H1 (cell line): ENCODE results near the gene POLR3H. TPM values are rescaled to one million over a fixed set of nuclear protein-coding genes. Genes with fewer than 3 reads are reported as not detected.

Source experiments
- CTCF ChIA-PET: fragments of 300-600 bp; sonication (Branson Sonifier 250); formaldehyde crosslinking; loops from one replicate; lab custom pipeline; 2021; ENCODE audit not compliant: partially characterized antibody; lab: Charles Lee
- POLR2A ChIA-PET: fragments of 300-600 bp; sonication (Branson Sonifier 250); formaldehyde crosslinking; loops from one replicate; lab custom pipeline; 2021; ENCODE audit warnings: inconsistent platforms; ENCODE audit not compliant: partially characterized antibody; lab: Charles Lee
- DNase-seq, 2 experiments: peaks; one replicate each; pipeline versions ENCODE4 v3.0.0 to v3.0.0-alpha.2; 2010 to 2022; ENCODE audit warnings: low spot score in 2 of 2, low read depth in 1 of 2, mixed read lengths in 1 of 2
- FAIRE-seq: peaks from 2 replicates; lab custom pipeline; 2011; peaks lifted over from hg19 to GRCh38; lab: Jason Lieb, UNC
- H2AFZ ChIP-seq: 2 replicates; pipeline ENCODE4 v1.8.1; 2012; ENCODE audit warnings: low read length, inconsistent platforms
- H2AK5ac ChIP-seq: 2 replicates; pipeline ENCODE4 v1.6.1; 2013; ENCODE audit warnings: low read depth, low read length
- H2BK120ac ChIP-seq: replicated peaks from 2 replicates; pipeline ENCODE3; 2013; ENCODE audit warnings: low read depth, low read length, inconsistent platforms
- H2BK12ac ChIP-seq: 2 replicates; pipeline ENCODE4 v1.6.1; 2013; ENCODE audit warnings: low read depth, low read length
- H2BK15ac ChIP-seq: 2 replicates; pipeline ENCODE4 v1.6.1; 2013; ENCODE audit warnings: low read length
- H2BK20ac ChIP-seq: 2 replicates; pipeline ENCODE4 v1.6.1; 2013; ENCODE audit warnings: low read length
- H2BK5ac ChIP-seq: 2 replicates; pipeline ENCODE4 v1.6.1; 2013; ENCODE audit warnings: low read depth, low read length
- H3K14ac ChIP-seq: 2 replicates; pipeline ENCODE4 v1.6.1; 2013; ENCODE audit warnings: inconsistent platforms; ENCODE audit not compliant: insufficient read length
- H3K18ac ChIP-seq: 2 replicates; pipeline ENCODE4 v1.6.1; 2013; ENCODE audit warnings: low read length; ENCODE audit errors: extremely low read depth
- H3K23ac ChIP-seq: 2 replicates; pipeline ENCODE4 v1.6.1; 2013; ENCODE audit warnings: inconsistent platforms; ENCODE audit not compliant: insufficient read length
- H3K23me2 ChIP-seq: 2 replicates; pipeline ENCODE4 v1.6.1; 2013; ENCODE audit warnings: low read depth, low read length
- H3K27ac ChIP-seq: 2 replicates; pipeline ENCODE4 v1.6.1; 2011; ENCODE audit warnings: low read depth, low read length, inconsistent platforms
- H3K27me3 ChIP-seq, 4 experiments: replicated peaks in 1 of 4; 1 replicate in 1 of 4; 2 replicates in 3 of 4; pipeline versions ENCODE4 v1.6.1 to v1.8.1; 2011 to 2013; ENCODE audit warnings: low read length in 3 of 4, mild to moderate bottlenecking in 3 of 4, inconsistent platforms in 2 of 4, mixed read lengths in 2 of 4, moderate library complexity in 1 of 4; ENCODE audit not compliant: control insufficient read depth in 3 of 4, insufficient read depth in 3 of 4; ENCODE audit errors: extremely low read depth in 1 of 4
- H3K36me3 ChIP-seq, 4 experiments: 2 replicates each; pipeline versions ENCODE4 v1.6.1 to v1.8.1; 2011 to 2013; ENCODE audit warnings: mild to moderate bottlenecking in 4 of 4, low read length in 3 of 4, moderate library complexity in 2 of 4, control low read depth in 1 of 4, inconsistent platforms in 1 of 4; ENCODE audit not compliant: insufficient read depth in 4 of 4, control insufficient read depth in 2 of 4
- H3K4ac ChIP-seq: replicated peaks from 2 replicates; pipeline ENCODE3; 2013; ENCODE audit warnings: low read length, low read depth, mixed read lengths, inconsistent platforms; ENCODE audit not compliant: insufficient read length
- H3K4me1 ChIP-seq, 4 experiments: replicated peaks in 1 of 4; 1 replicate in 1 of 4; 2 replicates in 3 of 4; pipeline versions ENCODE4 v1.6.1 to v1.8.1; 2011 to 2013; ENCODE audit warnings: low read length in 3 of 4, inconsistent platforms in 2 of 4, mixed read lengths in 1 of 4; ENCODE audit not compliant: insufficient read depth in 4 of 4, control insufficient read depth in 3 of 4
- H3K4me2 ChIP-seq, 2 experiments: 2 replicates each; pipeline versions ENCODE4 v1.6.1 to v1.8.1; 2011 to 2013; ENCODE audit warnings: low read depth in 2 of 2, low read length in 2 of 2, control low read depth in 1 of 2, inconsistent platforms in 1 of 2, mild to moderate bottlenecking in 1 of 2; ENCODE audit not compliant: insufficient read depth in 1 of 2
- H3K4me3 ChIP-seq, 4 experiments: fragments of 200-600, 300-600 bp in 1 of 4; sonication (generic), shearing (Covaris generic), sonication (Bioruptor Twin) in 1 of 4; 2 replicates each; pipeline versions ENCODE4 v1.5.1 to v1.8.1; 2011 to 2016; ENCODE audit warnings: low read length in 4 of 4, low read depth in 3 of 4, control low read depth in 2 of 4, inconsistent platforms in 2 of 4, mild to moderate bottlenecking in 2 of 4, mixed read lengths in 1 of 4, moderate library complexity in 1 of 4; ENCODE audit not compliant: insufficient read depth in 2 of 4; ENCODE audit errors: extremely low read depth in 1 of 4
- H3K56ac ChIP-seq: replicated peaks from 2 replicates; pipeline ENCODE3; 2013; ENCODE audit warnings: low read depth, mild to moderate bottlenecking, mixed read lengths, low read length, inconsistent platforms; ENCODE audit not compliant: insufficient read length
- H3K79me1 ChIP-seq: 2 replicates; pipeline ENCODE4 v1.6.1; 2013; ENCODE audit warnings: low read depth, low read length, control low read depth
- H3K79me2 ChIP-seq, 2 experiments: 2 replicates each; pipeline versions ENCODE4 v1.6.1 to v1.8.1; 2012 to 2013; ENCODE audit warnings: low read length in 2 of 2, mild to moderate bottlenecking in 2 of 2, inconsistent platforms in 1 of 2; ENCODE audit not compliant: insufficient read depth in 2 of 2, control insufficient read depth in 1 of 2
- H3K9ac ChIP-seq, 4 experiments: replicated peaks in 1 of 4; 1 replicate in 1 of 4; 2 replicates in 3 of 4; pipeline versions ENCODE4 v1.6.1 to v1.8.1; 2011 to 2013; ENCODE audit warnings: low read depth in 3 of 4, low read length in 3 of 4, control low read depth in 2 of 4, mild to moderate bottlenecking in 2 of 4, moderate library complexity in 2 of 4, inconsistent platforms in 1 of 4; ENCODE audit errors: extremely low read depth in 1 of 4
- H3K9me3 ChIP-seq, 2 experiments: 2 replicates each; pipeline versions ENCODE4 v1.6.1 to v1.8.1; 2012 to 2013; ENCODE audit warnings: mild to moderate bottlenecking in 2 of 2, moderate library complexity in 2 of 2, control low read depth in 1 of 2, inconsistent platforms in 1 of 2, low read depth in 1 of 2, low read length in 1 of 2, mixed read lengths in 1 of 2; ENCODE audit not compliant: insufficient read depth in 2 of 2
- H4K20me1 ChIP-seq, 2 experiments: replicated peaks in 1 of 2; 2 replicates each; pipeline versions ENCODE3 to v1.8.1; 2011 to 2013; ENCODE audit warnings: inconsistent platforms in 2 of 2, low read length in 2 of 2, mild to moderate bottlenecking in 1 of 2; ENCODE audit not compliant: insufficient read depth in 2 of 2, control insufficient read depth in 1 of 2
- H4K5ac ChIP-seq: 2 replicates; pipeline ENCODE4 v1.6.1; 2013; ENCODE audit warnings: low read length, low read depth, mixed read lengths, inconsistent platforms; ENCODE audit not compliant: insufficient read length
- H4K8ac ChIP-seq: 2 replicates; pipeline ENCODE4 v1.8.0; 2013; ENCODE audit warnings: mild to moderate bottlenecking, moderate library complexity, low read length, inconsistent platforms; ENCODE audit not compliant: insufficient read depth; ENCODE audit errors: extremely low read depth
- H4K91ac ChIP-seq: replicated peaks from 2 replicates; pipeline ENCODE3; 2013; ENCODE audit warnings: low read length, mixed read lengths, inconsistent platforms; ENCODE audit not compliant: insufficient read length
- CHD2 ChIP-seq: IDR thresholded peaks from 2 replicates; pipeline ENCODE4 v1.6.1; 2012; ENCODE audit warnings: low read length, improper control_type of control experiment
- EGR1 ChIP-seq: IDR thresholded peaks from 2 replicates; pipeline ENCODE4 v1.6.1; 2011; ENCODE audit warnings: low read depth, low read length, borderline replicate concordance
- NRF1 ChIP-seq: IDR thresholded peaks from 2 replicates; pipeline ENCODE4 v1.6.1; 2011; ENCODE audit warnings: mild to moderate bottlenecking, low read depth, low read length, improper control_type of control experiment
- SP4 ChIP-seq: IDR thresholded peaks from 2 replicates; pipeline ENCODE4 v1.6.1; 2012; ENCODE audit warnings: low read length, inconsistent platforms
- SUZ12 ChIP-seq: fragments of 200-600 bp; sonication (generic); IDR thresholded peaks from 2 replicates; pipeline ENCODE4 v1.6.1; 2012; ENCODE audit warnings: mild to moderate bottlenecking, inconsistent platforms, low read length, moderate library complexity, mixed read lengths
- WGBS, 2 experiments: shearing (Covaris generic) in 1 of 2; methylation state at CpG; one replicate each; pipeline versions ENCODE4 v1.1.6 to v1.1.7; 2013 to 2015; ENCODE audit warnings: low lambda C conversion rate in 2 of 2, mixed read lengths in 2 of 2, inconsistent platforms in 1 of 2, low coverage in 1 of 2, missing lambda C conversion rate in 1 of 2; ENCODE audit not compliant: insufficient replicate concordance in 2 of 2, insufficient coverage in 1 of 2, insufficient read length in 1 of 2; ENCODE audit errors: extremely low coverage in 1 of 2, missing lambda C conversion rate in 1 of 2; 5-methylcytosine and 5-hydroxymethylcytosine counted together
- polyA plus RNA-seq, 7 experiments: library from polyadenylated mRNA; depleted of rRNA in 3 of 7; stranded (reverse) in 5 of 7; unstranded in 2 of 7; fragments of >200 nt in 5 of 7; fragments of 200-250 nt in 2 of 7; gene quantifications; 1 replicate in 5 of 7; 2 replicates in 1 of 7; 4 replicates in 1 of 7; pipeline versions ENCODE4 v1.2.1 to v1.2.3, GENCODE V29; 2011 to 2013; ENCODE audit warnings: missing spikeins in 2 of 7, mixed read lengths in 2 of 7
- total RNA-seq: library from RNA; stranded (reverse); fragmentation: NEBNext Ultra II Directional; extraction: Animal tissue kit (Norgen Biotek cat#: 25700); gene quantifications from 2 replicates; pipeline ENCODE4 v1.2.1, GENCODE V29; 2021

POLR3H gene
- total and polyA plus RNA-seq, 2 of the 8 experiments (the other 6 are each of a cell fraction or from before 2014, with no cell fraction given): 29.7 to 39.2 TPM

DNA sequence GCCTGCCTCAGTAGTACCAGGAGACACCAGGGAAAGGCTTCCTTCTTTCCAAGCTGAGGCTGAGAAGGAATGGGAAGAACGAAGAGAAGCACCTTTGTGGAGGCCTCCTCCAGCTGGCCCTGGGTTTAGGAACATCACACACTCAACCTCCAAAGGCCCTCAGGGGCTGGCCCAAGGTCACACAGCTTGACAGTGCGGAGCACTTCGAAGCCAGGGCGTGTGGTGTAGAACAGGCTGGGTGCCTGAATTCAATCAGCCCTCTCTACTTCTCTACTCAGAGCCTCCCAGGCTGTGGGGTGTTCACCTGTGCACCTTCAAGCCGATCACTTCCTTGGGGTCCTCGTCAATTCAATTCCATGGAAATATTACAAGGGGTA is 15.8 kb upstream of the POLR3H start:
- Histone ChIP-seq H2BK20ac (peak overlapping the region; percentile 18; the same call in 1 of the 2 replicates), H3K9me3 (no peaks in the 10 kb centered on the region), H4K5ac (no peak overlapping the region), H2AK5ac (0 out of 2 replicates have a peak overlapping the region, but pooled peaks have one; percentile 39), H3K79me1 (no peaks in the 10 kb centered on the region; the same call in 1 of the 2 replicates), H2AFZ (peak overlapping the region; percentile 26; the same call in 1 of the 2 replicates), H2BK5ac (peak overlapping the region; percentile 39; the same call in 1 of the 2 replicates), H2BK12ac (peak overlapping the region; percentile 84; the same call in 1 of the 2 replicates), H3K14ac (no peak overlapping the region), H3K18ac (peak overlapping the region; percentile 26; the same call in 1 of the 2 replicates), H3K4me3 (peak overlapping the region in 1 of 4 experiments; percentile 44; a peak in 1 of 8 replicates), H3K23ac (no peak overlapping the region), H2BK120ac (no peak overlapping the region), H3K79me2 (no peaks in the 10 kb centered on the region), H3K23me2 (peaks cover 6% of the 10 kb centered on the region; the same call in 1 of the 2 replicates), H3K56ac (no peak overlapping the region), H3K9ac (no peak overlapping the region; a peak in 1 of 7 replicates), H3K27me3 (no peaks in the 10 kb centered on the region), H3K27ac (no peak overlapping the region), H4K8ac (no peak overlapping the region), H2BK15ac (peak overlapping the region; percentile 99; the same call in 1 of the 2 replicates), H3K4ac (no peak overlapping the region), H3K4me2 (peak overlapping the region; percentile 63 to 70; a peak in 3 of 4 replicates), H4K20me1 (no peaks in the 10 kb centered on the region), H4K91ac (peak overlapping the region; percentile 2), H3K36me3 (no peaks in the 10 kb centered on the region), H3K4me1 (peaks cover 4 to 34% (median 24%) of the 10 kb centered on the region in 4 experiments)
- CTCF ChIA-PET: interaction anchor here (0.6 to 16.1 kb wide), 7 partner anchors 9 to 193 kb away, joined by 3 to 169 read pairs (median 3); no protein-coding TSS in a partner anchor
- FAIRE-seq (no peak), DNase-seq (no peak)
- POLR2A ChIA-PET: interaction anchor here (1.4 to 1.8 kb wide), 4 partner anchors 10 to 30 kb away, joined by 4 to 6 read pairs (median 4); partner anchors contain the start of gene PMM1
- no peak for TF ChIP-seq SUZ12
- TF ChIP-seq CHD2: no peak
- no peak for TF ChIP-seq EGR1
- TF ChIP-seq NRF1: no peak
- TF ChIP-seq SP4: no peak
- 75% methylated on average over 6 of the region's 6 CpGs; no CpG with 5 or more reads in 1 of the 2 experiments for WGBS, 2 experiments
